ENCODE results near the gene LDLRAD1.
"Not testable (repeated sequence)": the region's sequence is repeated elsewhere in the genome, so short reads cannot be mapped to it uniquely, and the experiment has no call there.

LDLRAD1 gene

GRCh38 chr1:54001591-54001990 lies 16.4 kb downstream of the LDLRAD1 start:
- H3K4me3 ChIP-seq (ENCODE audit: low read depth, low read length), result no peak overlapping the region
- DNase-seq (ENCODE audit: low read depth), result no peak

GRCh38 chr1:53999920-54000319 lies 18.1 kb downstream of the LDLRAD1 start:
- DNase-seq (ENCODE audit: low read depth), result no peak

DNA sequence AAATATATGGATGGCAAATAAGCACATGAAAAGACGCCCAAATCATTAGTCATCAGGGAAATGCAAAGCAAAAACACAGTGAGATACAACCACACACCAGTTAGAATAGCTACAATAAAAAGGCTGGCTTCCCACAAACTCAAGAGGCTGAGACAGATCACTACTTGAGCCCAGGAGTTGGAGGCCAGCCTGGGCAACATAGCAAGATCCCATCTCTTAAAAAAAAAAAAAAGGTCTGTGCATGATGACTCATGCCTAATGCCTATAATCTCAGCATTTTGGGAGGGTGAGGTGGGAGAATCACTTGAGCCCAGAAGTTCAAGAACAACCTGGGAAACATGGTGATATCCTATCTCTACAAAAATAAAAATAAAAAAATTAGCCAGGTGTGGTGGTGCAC lies 19.8 kb downstream of the LDLRAD1 start:
- DNase-seq (ENCODE audit: low read depth), result no peak
- H3K4me3 ChIP-seq (ENCODE audit: low read depth, low read length), result no peak overlapping the region

More at GRCh38 chr1:53999920-54000319, 18.1 kb downstream of the LDLRAD1 start:
- no peak overlapping the region for H3K4me3 ChIP-seq (ENCODE audit: low read depth, low read length)

DNA sequence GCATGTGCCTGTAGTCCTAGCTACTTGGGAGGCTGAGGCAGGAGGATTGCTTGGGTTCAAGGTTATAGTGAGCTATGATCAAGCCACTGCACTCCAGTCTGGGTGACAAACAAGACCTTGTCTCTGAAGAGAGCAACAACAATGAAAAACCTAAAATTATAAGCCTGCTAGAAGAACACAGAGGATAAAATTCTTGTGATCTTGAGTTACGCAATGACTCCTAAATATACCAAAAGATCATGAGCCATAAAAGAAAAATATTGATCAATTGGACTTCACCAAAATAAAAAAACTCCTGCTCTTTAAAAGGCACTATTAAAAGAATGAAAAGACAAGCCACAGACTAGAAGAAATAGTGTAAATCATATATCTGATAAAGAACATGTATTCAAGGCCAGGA lies 22.3 kb downstream of the LDLRAD1 start:
- H3K4me3 ChIP-seq (ENCODE audit: low read depth, low read length), result no peak overlapping the region
- DNase-seq (ENCODE audit: low read depth), result no peak

GRCh38 chr1:53994516-53994915 lies 23.5 kb downstream of the LDLRAD1 start:
- not testable (repeated sequence) for DNase-seq (ENCODE audit: low read depth); H3K4me3 ChIP-seq (ENCODE audit: low read depth, low read length)

DNA sequence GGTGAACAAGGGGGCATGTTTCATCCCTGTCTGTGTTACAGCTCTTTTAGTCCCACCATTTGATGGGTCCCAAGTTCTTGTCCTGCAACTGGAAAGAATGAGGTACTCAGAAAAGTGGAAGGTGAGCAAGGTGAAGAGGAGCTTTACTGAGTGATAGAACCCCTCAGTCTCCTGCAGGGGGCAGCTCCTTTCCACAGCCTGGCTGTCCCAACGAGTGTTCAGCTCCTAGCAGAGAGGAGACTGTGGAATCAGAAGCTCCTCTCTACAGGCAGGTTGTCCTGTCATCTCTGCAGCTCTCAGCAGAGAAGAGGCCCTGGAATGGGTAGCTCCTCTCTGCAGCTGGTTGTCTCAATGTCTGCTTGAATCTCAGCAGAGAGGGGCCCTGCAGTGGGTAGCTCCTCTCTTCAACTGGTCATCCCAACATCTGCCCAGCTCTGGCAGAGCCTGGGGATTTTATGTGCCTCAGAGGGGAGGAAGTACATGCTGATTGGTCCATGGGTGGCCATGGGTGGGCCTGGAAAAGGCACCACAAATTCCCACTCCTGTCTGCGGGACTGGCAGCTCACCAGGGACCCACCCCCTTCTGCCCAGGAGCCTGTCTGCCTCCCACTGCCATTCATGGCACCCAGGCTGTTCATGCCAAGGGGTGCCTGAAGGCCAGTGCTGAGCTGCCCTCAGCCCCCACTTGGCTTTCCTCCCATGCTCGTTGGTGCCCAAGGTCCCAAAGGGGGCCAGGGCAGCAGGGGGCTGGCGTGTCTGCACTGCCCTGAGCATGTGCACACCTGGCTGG lies 25.7 kb downstream of the LDLRAD1 start:
- DNase-seq (ENCODE audit: low read depth), result no peak
- no peak overlapping the region for H3K4me3 ChIP-seq (ENCODE audit: low read depth, low read length)

- DNase-seq (ENCODE audit: low read depth), result peak; percentile 14
- H3K4me3 ChIP-seq (ENCODE audit: low read depth, low read length), result no peak overlapping the region
Observed at GRCh38 chr1:53987880-53988279, 30.1 kb downstream of the LDLRAD1 start.

- no peak overlapping the region for H3K4me3 ChIP-seq (ENCODE audit: low read depth, low read length)
- no peak for DNase-seq (ENCODE audit: low read depth)
Observed at GRCh38 chr1:53986458-53986857, 31.5 kb downstream of the LDLRAD1 start.

GRCh38 chr1:53984726-53985125 lies 33.3 kb downstream of the LDLRAD1 start:
- no peak overlapping the region for H3K4me3 ChIP-seq (ENCODE audit: low read depth, low read length)
- no peak for DNase-seq (ENCODE audit: low read depth)

DNA sequence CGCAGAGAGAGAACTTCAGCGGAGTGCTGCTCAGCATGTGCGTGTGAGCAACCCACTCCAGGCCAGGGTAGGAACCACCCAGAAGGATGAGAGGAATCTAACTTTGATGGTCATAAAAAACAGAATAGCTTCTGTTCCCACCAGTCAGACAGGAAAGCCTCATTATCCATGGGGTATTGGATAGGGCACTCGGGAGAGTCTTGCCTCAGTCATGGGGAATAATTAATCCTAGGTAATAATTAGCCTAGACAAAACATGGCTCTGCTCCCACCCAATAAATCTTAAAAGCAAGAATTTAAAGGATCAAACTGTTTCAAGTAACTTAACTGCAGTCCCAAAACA lies 35.3 kb downstream of the LDLRAD1 start:
- H3K4me3 ChIP-seq (ENCODE audit: low read depth, low read length), result peak overlapping the region; percentile 31

DNA sequence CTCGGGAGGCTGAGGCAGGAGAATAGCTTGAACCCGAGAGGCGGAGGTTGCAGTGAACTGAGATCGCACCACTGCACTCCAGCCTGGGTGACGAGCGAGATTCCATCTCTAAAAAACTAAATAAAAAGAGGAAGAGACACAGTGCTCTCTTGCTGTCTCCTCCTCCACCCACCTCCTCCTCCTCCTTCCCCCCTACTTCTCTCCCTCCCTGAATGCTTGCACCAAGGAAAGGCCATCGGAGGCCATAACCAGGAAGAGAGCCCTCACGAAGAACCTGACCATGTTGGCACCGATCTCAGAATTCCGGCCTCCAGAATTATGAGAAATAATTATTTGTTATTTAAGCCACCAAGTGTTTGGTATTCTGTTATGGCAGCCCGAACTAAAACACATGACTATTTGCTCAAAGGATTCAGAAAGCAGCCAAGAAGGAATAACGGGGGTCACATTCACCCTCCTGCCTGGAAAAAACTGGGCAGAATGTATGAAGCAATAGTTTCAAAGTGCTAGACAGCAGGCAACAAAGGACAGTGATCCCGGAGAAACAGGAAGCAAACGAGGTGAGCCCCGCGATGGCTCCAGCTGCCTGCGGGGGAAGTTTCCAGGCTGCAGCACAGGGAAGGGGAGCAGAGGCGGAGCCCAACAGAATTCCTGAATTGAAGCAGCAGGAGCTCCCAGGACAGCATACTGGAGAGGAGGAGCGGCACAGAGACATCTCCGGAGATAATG lies 35.8 kb downstream of the LDLRAD1 start:
- peak overlapping the region; percentile 31 for H3K4me3 ChIP-seq (ENCODE audit: low read depth, low read length)
- DNase-seq (ENCODE audit: low read depth), result no peak

More for the DNA sequence above, 35.3 kb downstream of the LDLRAD1 start:
- no peak for DNase-seq (ENCODE audit: low read depth)

GRCh38 chr1:53981220-53981619 lies 36.8 kb downstream of the LDLRAD1 start:
- H3K4me3 ChIP-seq (ENCODE audit: low read depth, low read length), result no peak overlapping the region
- no peak for DNase-seq (ENCODE audit: low read depth)

DNA sequence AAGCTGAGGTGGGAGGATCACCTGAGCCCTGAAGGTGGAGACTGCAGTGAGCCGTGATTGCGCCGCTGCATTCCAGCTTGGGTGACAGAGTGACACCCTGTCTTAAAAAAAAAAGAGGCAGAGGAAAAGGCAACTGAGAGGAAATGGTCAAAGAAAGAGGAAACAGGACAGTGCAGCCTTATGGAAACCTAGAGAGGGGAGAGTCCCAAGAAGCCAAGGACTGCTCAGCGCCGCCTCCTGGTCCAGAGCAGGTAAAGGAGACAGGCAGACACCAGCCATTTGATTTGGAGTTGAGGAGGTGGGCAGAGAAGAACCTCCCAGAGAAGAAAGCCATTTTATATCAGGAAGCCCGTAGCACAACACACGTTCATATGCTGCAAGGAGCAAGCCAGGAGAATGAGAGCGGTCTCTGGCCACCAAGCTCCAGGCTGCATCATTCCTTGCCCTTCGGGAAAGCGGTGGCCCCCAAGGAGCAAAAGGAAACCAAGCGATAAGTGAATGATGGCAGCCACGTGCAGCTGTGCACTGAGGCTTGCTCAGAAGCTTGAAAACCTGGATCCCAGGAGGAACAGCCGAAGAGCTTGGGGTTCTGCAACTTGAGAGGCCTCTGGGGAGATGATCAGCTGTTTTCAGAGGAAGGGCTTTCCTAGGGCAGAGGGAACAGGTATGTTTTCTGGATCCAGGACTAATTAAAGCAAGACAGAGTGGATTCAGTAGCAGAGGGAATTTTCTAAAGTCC lies 38.1 kb downstream of the LDLRAD1 start:
- no peak for DNase-seq (ENCODE audit: low read depth)
- no peak overlapping the region for H3K4me3 ChIP-seq (ENCODE audit: low read depth, low read length)

GRCh38 chr1:53975861-53976260 lies 42.1 kb downstream of the LDLRAD1 start:
- no peak for DNase-seq (ENCODE audit: low read depth)
- H3K4me3 ChIP-seq (ENCODE audit: low read depth, low read length), result no peak overlapping the region

DNA sequence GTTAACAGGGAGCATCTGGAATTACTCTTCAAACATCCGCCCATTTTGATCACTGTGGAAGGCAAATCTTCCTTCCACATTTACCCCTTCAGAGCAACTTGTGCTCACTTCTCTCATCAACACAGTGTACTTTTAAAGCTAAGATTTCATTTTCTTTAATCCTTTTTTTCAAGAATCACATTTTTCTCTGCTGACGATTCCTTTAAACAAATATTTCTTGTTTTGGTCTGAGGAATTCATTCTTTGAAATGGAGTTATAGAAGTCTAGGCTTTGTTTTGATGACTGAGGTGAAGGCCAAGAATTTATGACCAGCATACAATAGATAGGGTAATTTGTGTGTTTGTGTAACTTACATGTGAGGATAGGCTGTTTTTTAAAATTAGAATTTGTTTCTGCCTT lies 46.3 kb downstream of the LDLRAD1 start:
- H3K4me3 ChIP-seq (ENCODE audit: low read depth, low read length), result no peak overlapping the region
- no peak for DNase-seq (ENCODE audit: low read depth)

GRCh38 chr1:53969323-53969722 lies 48.7 kb downstream of the LDLRAD1 start:
- not testable (repeated sequence) for DNase-seq (ENCODE audit: low read depth); H3K4me3 ChIP-seq (ENCODE audit: low read depth, low read length)

GRCh38 chr1:53968125-53968513 lies 49.9 kb downstream of the LDLRAD1 start:
- DNase-seq (ENCODE audit: low read depth), result no peak
- H3K4me3 ChIP-seq (ENCODE audit: low read depth, low read length), result no peak overlapping the region

DNA sequence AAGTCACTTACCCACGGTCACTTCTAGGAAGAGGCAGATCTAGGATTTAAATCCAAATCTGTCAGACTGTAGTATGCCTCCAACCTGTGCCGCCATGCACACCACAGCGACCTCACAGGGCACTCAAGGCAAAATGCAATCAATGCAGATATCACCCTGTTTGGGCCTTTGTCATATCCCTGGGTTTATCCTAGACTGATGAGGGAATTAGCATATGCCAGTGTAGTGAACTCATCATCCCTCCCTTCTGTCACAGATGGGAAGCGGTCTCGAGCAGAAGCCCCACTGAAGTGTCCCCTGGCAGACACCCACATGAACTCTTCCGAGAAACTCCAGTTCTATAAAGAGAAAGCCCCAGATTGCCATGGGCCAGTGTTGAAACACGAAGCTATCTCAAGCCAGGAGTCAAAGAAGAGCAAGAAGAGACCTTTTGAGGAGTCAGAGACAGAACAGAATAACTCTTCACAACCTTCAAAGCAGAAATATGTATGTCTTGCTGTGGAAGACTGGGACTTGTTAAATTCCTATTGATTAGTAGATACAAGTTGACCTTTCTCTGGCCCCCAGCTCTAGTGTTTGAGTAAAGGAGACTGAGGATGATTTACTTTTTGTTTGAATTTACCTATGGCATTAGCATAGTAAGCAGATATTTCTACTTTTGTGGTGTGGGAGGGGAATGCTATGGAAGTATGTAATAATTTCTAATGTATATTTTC lies 50.4 kb downstream of the LDLRAD1 start:
- no peak for DNase-seq (ENCODE audit: low read depth)
- no peak overlapping the region for H3K4me3 ChIP-seq (ENCODE audit: low read depth, low read length)

DNA sequence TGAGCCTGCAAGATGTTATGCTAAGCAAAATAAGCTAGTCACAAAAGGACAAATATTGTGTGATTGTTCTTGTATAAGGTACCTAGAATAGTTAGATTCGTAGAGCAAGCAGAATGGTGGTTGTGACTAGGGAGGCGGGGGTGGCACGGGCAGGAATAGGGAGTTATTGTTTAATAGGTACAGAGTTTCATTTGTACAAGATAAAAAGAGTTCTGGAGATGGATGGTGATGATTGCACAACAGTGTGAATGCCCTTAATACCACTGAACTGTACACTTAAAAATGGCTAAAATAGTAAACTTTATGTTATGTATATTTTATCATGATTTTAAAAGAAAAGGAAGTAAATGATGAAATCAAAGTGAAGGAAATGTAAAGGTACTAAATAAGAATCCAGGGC lies 51.2 kb downstream of the LDLRAD1 start:
- H3K4me3 ChIP-seq (ENCODE audit: low read depth, low read length), result no peak overlapping the region
- DNase-seq (ENCODE audit: low read depth), result no peak

DNA sequence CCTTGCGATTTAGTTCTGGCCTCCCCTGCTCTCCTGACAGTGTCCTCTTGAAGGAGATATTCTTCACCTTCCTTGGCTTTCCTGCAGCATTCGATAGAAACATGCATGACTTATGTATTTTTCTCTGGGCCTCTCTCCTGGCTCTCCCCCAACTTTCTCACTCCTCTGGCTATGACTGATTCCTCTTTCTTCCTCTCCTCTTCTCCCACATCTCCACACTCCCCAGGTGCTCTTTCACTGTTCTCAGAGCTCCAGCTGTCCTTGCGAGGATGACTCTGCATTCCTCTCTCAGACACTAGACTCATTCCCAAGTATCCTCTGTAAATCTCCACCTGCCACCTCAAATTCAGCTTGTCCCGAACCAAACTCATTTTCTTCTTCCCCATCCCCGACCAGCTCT lies 53.9 kb downstream of the LDLRAD1 start:
- no peak overlapping the region for H3K4me3 ChIP-seq (ENCODE audit: low read depth, low read length)
- DNase-seq (ENCODE audit: low read depth), result no peak

All from skeletal muscle cell (primary cell).